ENCODE measurements around the gene ZMYM3. TPM values are rescaled to one million over a fixed set of nuclear protein-coding genes. Genes with fewer than 3 reads are reported as not detected.

Gene ZMYM3
- total and polyA plus RNA-seq, 9 of the 15 experiments (the other 6 are each of a cell fraction or from before 2014, with no cell fraction given): 4.3 to 36.3 (median 16.8) TPM

DNA sequence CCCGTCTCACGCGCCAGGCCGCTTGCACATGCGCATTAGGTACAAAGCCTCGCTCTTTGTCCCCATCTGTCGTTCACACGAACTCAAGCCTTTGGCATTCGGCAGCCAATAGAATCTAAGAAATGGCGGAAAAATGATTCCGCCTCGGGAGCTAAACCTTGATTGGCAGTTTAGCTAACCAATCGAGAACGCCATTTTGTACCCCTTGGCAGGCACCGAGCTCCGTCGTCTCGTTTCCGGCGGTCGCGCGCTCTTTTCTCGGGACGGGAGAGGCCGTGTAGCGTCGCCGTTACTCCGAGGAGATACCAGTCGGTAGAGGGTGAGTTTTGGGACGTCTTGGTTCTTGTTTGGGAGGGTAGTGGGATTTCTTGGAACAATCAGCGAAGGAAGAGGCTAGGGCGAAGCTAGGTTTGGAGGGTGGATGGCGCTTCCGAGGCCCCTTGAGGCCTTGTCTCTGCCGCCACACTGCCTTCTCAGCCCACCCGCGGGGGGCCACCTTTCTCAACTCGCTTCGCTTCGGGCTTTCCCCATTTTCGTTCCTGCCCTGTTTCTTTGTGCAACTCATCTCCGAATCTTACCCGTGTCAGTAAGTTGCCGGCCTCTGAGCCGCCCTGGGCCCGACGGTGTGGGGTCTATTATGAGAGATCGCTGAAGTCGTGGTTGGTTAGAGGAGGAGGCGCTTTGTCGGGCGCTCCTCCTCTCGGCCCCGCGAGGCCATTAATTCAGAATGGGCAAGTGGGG is 29.6 kb upstream of the ZMYM3 start, which contains the start of gene NONO (continued):
- TF ChIP-seq, protein P1, sequence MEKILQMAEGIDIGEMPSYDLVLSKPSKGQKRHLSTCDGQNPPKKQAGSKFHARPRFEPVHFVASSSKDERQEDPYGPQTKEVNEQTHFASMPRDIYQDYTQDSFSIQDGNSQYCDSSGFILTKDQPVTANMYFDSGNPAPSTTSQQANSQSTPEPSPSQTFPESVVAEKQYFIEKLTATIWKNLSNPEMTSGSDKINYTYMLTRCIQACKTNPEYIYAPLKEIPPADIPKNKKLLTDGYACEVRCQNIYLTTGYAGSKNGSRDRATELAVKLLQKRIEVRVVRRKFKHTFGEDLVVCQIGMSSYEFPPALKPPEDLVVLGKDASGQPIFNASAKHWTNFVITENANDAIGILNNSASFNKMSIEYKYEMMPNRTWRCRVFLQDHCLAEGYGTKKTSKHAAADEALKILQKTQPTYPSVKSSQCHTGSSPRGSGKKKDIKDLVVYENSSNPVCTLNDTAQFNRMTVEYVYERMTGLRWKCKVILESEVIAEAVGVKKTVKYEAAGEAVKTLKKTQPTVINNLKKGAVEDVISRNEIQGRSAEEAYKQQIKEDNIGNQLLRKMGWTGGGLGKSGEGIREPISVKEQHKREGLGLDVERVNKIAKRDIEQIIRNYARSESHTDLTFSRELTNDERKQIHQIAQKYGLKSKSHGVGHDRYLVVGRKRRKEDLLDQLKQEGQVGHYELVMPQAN (IDR thresholded peaks at IDR 0.05; ENCODE audit: borderline replicate concordance): peak; percentile 60; the same call in 1 of the 2 replicates
- TF ChIP-seq PML (IDR thresholded peaks at IDR 0.05; ENCODE audit: low read length) (peak; percentile 81), SAP30 (IDR thresholded peaks at IDR 0.05; ENCODE audit: borderline replicate concordance, insufficient read depth, low read depth, low read length, poor library complexity, severe bottlenecking) (peak; percentile 61), ETV1 (tag; conservative IDR thresholded peaks at IDR 0.05; ENCODE audit: low read depth) (peak; percentile 72), CHD4 (IDR thresholded peaks at IDR 0.05; ENCODE audit: insufficient read depth, insufficient replicate concordance, low read depth, low read length, poor library complexity, severe bottlenecking) (no peak), GATAD2A (IDR thresholded peaks at IDR 0.05) (peak; percentile 19; the same call in 1 of the 2 replicates), POLR2G (IDR thresholded peaks at IDR 0.05; ENCODE audit: low read depth, low read length) (peak; percentile 83), CLOCK (CRISPR knock-in tag; IDR thresholded peaks at IDR 0.05; ENCODE audit: borderline replicate concordance) (no peak), ZNF436 (CRISPR knock-in tag; IDR thresholded peaks at IDR 0.05) (no peak)

All from K562 (cell line).